IMR-90 (cell line): ENCODE results near the gene AMBP. TPM values are rescaled to one million over a fixed set of nuclear protein-coding genes. Genes with fewer than 3 reads are reported as not detected.

Source experiments
- ATAC-seq: fragments of 200-7000 bp; cut with Tn5 transposase; 2 replicates; pipeline ENCODE4 v1.9.1; 2020; ENCODE audit warnings: low read depth, mild to moderate bottlenecking, moderate library complexity
- BruUV-seq: library from RNA; stranded (reverse); fragments of 400-500 nt; replicated peaks from 2 replicates; lab custom pipeline; 2021; lab: Mats Ljungman, UMichigan
- CTCF ChIA-PET: fragments of 300-600 bp; formaldehyde crosslinking; extraction: SDS; loops from one replicate; lab custom pipeline; 2021; ENCODE audit warnings: antibody characterized with exemption; lab: Yijun Ruan, JAX
- POLR2A ChIA-PET: fragments of 300-600 bp; sonication (Branson Sonifier 250); formaldehyde crosslinking; loops from one replicate; lab custom pipeline; 2022; ENCODE audit warnings: antibody characterized with exemption; ENCODE audit not compliant: unreplicated experiment; lab: Charles Lee
- DNase-seq: peaks from one replicate; pipeline ENCODE4 v3.0.0; 2013
- H2AFZ ChIP-seq: replicated peaks from 2 replicates; pipeline ENCODE3; 2013; ENCODE audit warnings: low read length, mild to moderate bottlenecking; ENCODE audit not compliant: poor library complexity
- H2AK5ac ChIP-seq: 2 replicates; pipeline ENCODE4 v1.6.1; 2013; ENCODE audit warnings: low read depth, low read length, inconsistent platforms
- H2AK9ac ChIP-seq: replicated peaks from 2 replicates; pipeline ENCODE3; 2013; ENCODE audit warnings: mild to moderate bottlenecking, low read depth, low read length, moderate library complexity; ENCODE audit not compliant: poor library complexity
- H2BK120ac ChIP-seq: 2 replicates; pipeline ENCODE4 v1.6.1; 2013; ENCODE audit warnings: low read depth, low read length, inconsistent platforms
- H2BK15ac ChIP-seq: 3 replicates; pipeline ENCODE4 v1.6.1; 2013; ENCODE audit warnings: low read depth, low read length, inconsistent platforms
- H2BK20ac ChIP-seq: 2 replicates; pipeline ENCODE4 v1.6.1; 2013; ENCODE audit warnings: low read depth, mild to moderate bottlenecking, inconsistent platforms, low read length, moderate library complexity
- H2BK5ac ChIP-seq: 2 replicates; pipeline ENCODE4 v1.6.1; 2013; ENCODE audit warnings: mild to moderate bottlenecking, low read depth, low read length, inconsistent platforms; ENCODE audit not compliant: poor library complexity, severe bottlenecking
- H3K14ac ChIP-seq: replicated peaks from 2 replicates; pipeline ENCODE4 v1.6.1; 2013; ENCODE audit warnings: low read depth, low read length, inconsistent platforms
- H3K18ac ChIP-seq: 2 replicates; pipeline ENCODE4 v1.6.1; 2013; ENCODE audit warnings: low read depth, low read length, control low read depth
- H3K23ac ChIP-seq: 2 replicates; pipeline ENCODE4 v1.6.1; 2013; ENCODE audit warnings: low read depth, low read length, inconsistent platforms
- H3K27ac ChIP-seq: 2 replicates; pipeline ENCODE4 v1.5.1; 2013; ENCODE audit warnings: mild to moderate bottlenecking, control low read depth, low read length; ENCODE audit not compliant: insufficient read depth
- H3K27me3 ChIP-seq: 2 replicates; pipeline ENCODE4 v1.6.1; 2013; ENCODE audit warnings: low read length; ENCODE audit not compliant: control insufficient read depth, insufficient read depth
- H3K36me3 ChIP-seq: 2 replicates; pipeline ENCODE4 v1.6.1; 2013; ENCODE audit warnings: low read length, mixed read lengths; ENCODE audit not compliant: control insufficient read depth, insufficient read depth
- H3K4ac ChIP-seq: 2 replicates; pipeline ENCODE4 v1.6.1; 2013; ENCODE audit warnings: low read depth, low read length, inconsistent platforms
- H3K4me1 ChIP-seq: 2 replicates; pipeline ENCODE4 v1.6.1; 2013; ENCODE audit warnings: low read length, mixed read lengths; ENCODE audit not compliant: control insufficient read depth, insufficient read depth
- H3K4me2 ChIP-seq: 2 replicates; pipeline ENCODE4 v1.6.1; 2013; ENCODE audit warnings: low read depth, mild to moderate bottlenecking, control low read depth, low read length, moderate library complexity
- H3K4me3 ChIP-seq: 2 replicates; pipeline ENCODE4 v1.5.1; 2013; ENCODE audit warnings: low read depth, mild to moderate bottlenecking, control low read depth, low read length, moderate library complexity; ENCODE audit not compliant: insufficient read depth
- H3K56ac ChIP-seq: 2 replicates; pipeline ENCODE4 v1.6.1; 2013; ENCODE audit warnings: low read length, inconsistent platforms; ENCODE audit not compliant: insufficient read depth; ENCODE audit errors: extremely low read depth
- H3K79me1 ChIP-seq, 2 experiments: 2 replicates each; pipeline ENCODE4 v1.6.1; 2013; ENCODE audit warnings: low read length in 2 of 2, inconsistent platforms in 1 of 2, low read depth in 1 of 2
- H3K9ac ChIP-seq: 2 replicates; pipeline ENCODE4 v1.6.1; 2013; ENCODE audit warnings: low read depth, low read length, control low read depth
- H3K9me1 ChIP-seq: 2 replicates; pipeline ENCODE4 v1.6.1; 2013; ENCODE audit warnings: low read length, inconsistent platforms; ENCODE audit not compliant: insufficient read depth
- H3K9me3 ChIP-seq: 2 replicates; pipeline ENCODE4 v1.6.1; 2013; ENCODE audit warnings: low read length; ENCODE audit not compliant: control insufficient read depth, insufficient read depth
- H4K20me1 ChIP-seq: 2 replicates; pipeline ENCODE4 v1.6.1; 2013; ENCODE audit warnings: low read length, inconsistent platforms; ENCODE audit not compliant: insufficient read depth
- H4K5ac ChIP-seq: 2 replicates; pipeline ENCODE4 v1.6.1; 2013; ENCODE audit warnings: mild to moderate bottlenecking, low read depth, low read length, control low read depth
- H4K8ac ChIP-seq, 2 experiments: 2 replicates each; pipeline ENCODE4 v1.6.1; 2013; ENCODE audit warnings: low read depth in 2 of 2, low read length in 2 of 2, control low read depth in 1 of 2, inconsistent platforms in 1 of 2
- H4K91ac ChIP-seq: 2 replicates; pipeline ENCODE4 v1.6.1; 2013; ENCODE audit warnings: low read depth, low read length, inconsistent platforms; ENCODE audit not compliant: insufficient read depth
- BHLHE40 ChIP-seq: fragments of 150-350 bp; IDR thresholded peaks from 2 replicates; pipeline ENCODE4 v1.6.1; 2016; ENCODE audit warnings: mild to moderate bottlenecking, low read depth, low read length
- CEBPB ChIP-seq: IDR thresholded peaks from 2 replicates; pipeline ENCODE4 v1.6.1; 2012; ENCODE audit warnings: low read depth, low read length, improper control_type of control experiment
- CHD1 ChIP-seq: IDR thresholded peaks from 2 replicates; pipeline ENCODE4 v1.6.1; 2012; ENCODE audit warnings: low read depth, low read length, improper control_type of control experiment
- MXI1 ChIP-seq: IDR thresholded peaks from 2 replicates; pipeline ENCODE4 v1.6.1; 2012; ENCODE audit warnings: low read depth, mild to moderate bottlenecking, low read length, moderate library complexity, borderline replicate concordance
- NFE2L2 ChIP-seq: fragments of 150-350 bp; IDR thresholded peaks from 2 replicates; pipeline ENCODE4 v1.6.1; 2016; ENCODE audit warnings: low read depth, mild to moderate bottlenecking, low read length
- POLR2A ChIP-seq: IDR thresholded peaks from 2 replicates; pipeline ENCODE4 v1.6.1; 2012; ENCODE audit warnings: mild to moderate bottlenecking, low read depth, low read length
- RAD21 ChIP-seq: IDR thresholded peaks from 2 replicates; pipeline ENCODE4 v1.6.1; 2012; ENCODE audit warnings: low read length, improper control_type of control experiment
- RCOR1 ChIP-seq: IDR thresholded peaks from 2 replicates; pipeline ENCODE4 v1.6.1; 2012; ENCODE audit warnings: mild to moderate bottlenecking, low read length, improper control_type of control experiment; ENCODE audit not compliant: insufficient replicate concordance
- WGBS, 2 experiments: methylation state at CpG; one replicate each; pipeline versions ENCODE4 v1.1.5 to v1.1.7; 2013; ENCODE audit warnings: missing lambda C conversion rate in 2 of 2; ENCODE audit not compliant: insufficient read length in 1 of 2; ENCODE audit errors: extremely low coverage in 2 of 2; 5-methylcytosine and 5-hydroxymethylcytosine counted together
- dilution Hi-C: fragments of 300-500 bp; cut with HindIII; formaldehyde crosslinking; loops from one replicate; pipeline ENCODE4 v1.14.3; 2018; ENCODE audit warnings: low sequenced_read_pairs; ENCODE audit not compliant: unreplicated experiment
- in situ Hi-C: fragments of 300-500 bp; cut with MboI; formaldehyde crosslinking; loops from 3 replicates; pipeline ENCODE4 v1.14.3; 2019; ENCODE audit warnings: low sequenced_read_pairs, inconsistent platforms, mixed read lengths
- intact Hi-C: fragments of 100-400 bp; cut with micrococcal nuclease; formaldehyde crosslinking; loops from 2 replicates; pipeline ENCODE4 v1.10.0; 2022
- polyA plus RNA-seq, 3 experiments: library from polyadenylated mRNA; depleted of rRNA; stranded (reverse); fragments of >200 nt; gene quantifications; 2 replicates each; pipeline ENCODE4 v1.2.3, GENCODE V29; 2012; ENCODE audit warnings: low replicate concordance in 1 of 3
- total RNA-seq: library from RNA; depleted of rRNA; stranded (reverse); fragments of >200 nt; gene quantifications from 2 replicates; pipeline ENCODE4 v1.2.3, GENCODE V29; 2012
- TF ChIP-seq, protein P1 (sequence below): conservative IDR thresholded peaks from 2 replicates; pipeline ENCODE4 v1.5.1; 2012; ENCODE audit warnings: mild to moderate bottlenecking, low read depth, low read length, improper control_type of control experiment
- TF ChIP-seq, protein P2 (sequence below): fragments of 150-350 bp; IDR thresholded peaks from 2 replicates; pipeline ENCODE4 v1.6.1; 2017; ENCODE audit warnings: mild to moderate bottlenecking, antibody characterized with exemption, low read length, low read depth
- TF ChIP-seq, protein P3 (sequence below): fragments of 150-350 bp; IDR thresholded peaks from 2 replicates; pipeline ENCODE4 v1.6.1; 2016; ENCODE audit warnings: low read depth, mild to moderate bottlenecking, low read length, moderate library complexity, borderline replicate concordance

Gene AMBP
- total and polyA plus RNA-seq, 2 of the 4 experiments (the other 2 are of a cell fraction): not detected

DNA sequence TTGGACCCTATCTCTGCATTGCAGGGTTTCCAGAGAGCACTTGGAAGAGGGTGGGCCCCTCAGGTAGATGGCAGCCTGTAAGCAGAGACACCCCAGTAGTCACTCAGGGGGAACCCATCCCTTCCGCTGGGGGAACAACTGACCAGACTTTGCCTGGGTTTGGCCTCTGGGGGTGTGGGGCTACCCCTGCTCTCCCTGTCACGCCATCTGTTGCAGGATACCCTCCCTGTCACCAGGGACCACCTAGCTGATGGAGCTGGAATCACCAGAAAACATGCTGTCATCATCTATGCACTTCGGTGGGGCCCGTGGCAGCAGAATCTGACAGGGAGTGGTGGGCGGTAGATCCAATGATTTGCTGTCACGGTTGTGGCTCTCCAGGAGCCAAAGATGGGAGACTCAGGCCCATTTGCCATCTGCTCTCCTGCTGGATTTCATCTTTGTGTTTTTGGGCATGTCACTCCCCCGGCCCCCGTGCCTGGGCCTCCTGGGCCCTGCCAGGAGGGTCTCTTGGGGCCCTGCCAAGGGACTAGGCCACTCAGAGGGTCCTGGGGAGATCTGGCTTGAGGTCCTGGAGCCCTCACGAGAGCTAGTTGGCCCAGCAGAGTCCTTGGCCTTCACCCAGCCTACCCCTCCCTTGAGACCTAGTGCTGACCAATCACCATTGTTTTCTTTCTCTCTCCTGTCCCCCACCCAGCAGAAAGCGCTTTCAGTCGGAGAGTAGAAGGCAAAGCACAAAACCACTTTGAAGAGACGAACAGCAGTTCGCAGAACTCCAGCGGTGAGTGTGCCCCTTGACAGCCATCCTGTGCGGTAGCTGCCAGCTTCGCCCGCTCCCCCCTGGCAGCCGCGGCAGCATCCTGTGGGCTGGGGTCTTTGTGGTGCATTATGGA is 45.9 kb downstream of the AMBP start (continued):
- no peak for TF ChIP-seq MXI1

DNA sequence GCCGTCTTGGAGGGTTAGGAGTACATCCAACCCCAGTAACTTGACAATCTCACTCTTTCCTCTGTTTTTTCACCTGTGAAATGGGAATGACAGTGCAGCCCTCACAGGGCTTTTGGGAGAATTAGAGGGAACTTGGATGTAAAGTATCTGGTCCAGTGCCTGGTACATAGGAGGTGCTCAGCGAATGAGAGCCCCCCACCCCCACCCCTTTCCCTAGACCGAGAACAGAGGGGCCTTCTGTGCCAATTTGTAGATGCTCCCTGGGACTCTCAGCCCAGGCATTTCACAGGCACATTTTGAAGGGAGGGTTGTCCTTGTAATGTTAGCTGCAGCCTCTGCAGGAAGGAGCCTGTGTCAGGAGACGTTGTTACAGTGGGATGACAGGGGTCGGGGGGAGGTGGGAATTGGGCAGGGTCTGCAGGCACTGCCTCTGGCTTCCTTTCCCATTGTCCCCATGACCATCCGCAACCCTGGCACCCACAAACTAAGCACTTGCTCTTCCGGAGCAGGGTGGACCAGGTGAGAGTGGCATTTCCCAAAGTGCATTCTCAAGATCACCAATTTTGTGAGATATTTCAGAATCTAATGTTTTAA is 47.0 kb downstream of the AMBP start:
- Histone ChIP-seq H4K8ac (no peak overlapping the region), H2BK5ac (no peak overlapping the region), H3K56ac (no peak overlapping the region), H3K23ac (no peak overlapping the region), H3K4ac (no peak overlapping the region), H3K27ac (no peak overlapping the region), H4K5ac (no peak overlapping the region), H3K4me2 (no peak overlapping the region), H2AK5ac (no peak overlapping the region), H3K9me1 (0 out of 2 replicates have a peak, but pooled peaks cover 2% of the 10 kb centered on the region), H3K14ac (no peak overlapping the region), H3K36me3 (peaks cover 56% of the 10 kb centered on the region), H2BK20ac (no peak overlapping the region), H3K4me3 (no peak overlapping the region), H2BK120ac (no peak overlapping the region), H3K79me1 (no peaks in the 10 kb centered on the region; a peak in 1 of 4 replicates), H3K9ac (no peak overlapping the region), H2AK9ac (no peak overlapping the region), H3K27me3 (no peaks in the 10 kb centered on the region), H3K9me3 (no peaks in the 10 kb centered on the region), H4K20me1 (no peaks in the 10 kb centered on the region; the same call in 1 of the 2 replicates), H3K4me1 (no peaks in the 10 kb centered on the region), H3K18ac (no peak overlapping the region), H4K91ac (no peak overlapping the region), H2AFZ (no peak overlapping the region), H2BK15ac (no peak overlapping the region)
- ChIA-PET CTCF (no interaction called here), POLR2A (no interaction called here)
- in situ Hi-C loops (no loop called here), intact Hi-C loops (loop anchor here (5.0 kb wide), 1 partner anchor 349 kb away; no protein-coding TSS in a partner anchor), dilution Hi-C loops (no loop called here)
- WGBS, 2 experiments: no CpG with 5 or more reads among the region's 7 CpGs
- DNase-seq (no peak), ATAC-seq (no peak)
- no TSS peak for BruUV-seq
- TF ChIP-seq POLR2A (no peak), RCOR1 (no peak), NFE2L2 (no peak), CEBPB (no peak), RAD21 (no peak), MXI1 (no peak), CHD1 (no peak), BHLHE40 (no peak)
- TF ChIP-seq, protein P1, sequence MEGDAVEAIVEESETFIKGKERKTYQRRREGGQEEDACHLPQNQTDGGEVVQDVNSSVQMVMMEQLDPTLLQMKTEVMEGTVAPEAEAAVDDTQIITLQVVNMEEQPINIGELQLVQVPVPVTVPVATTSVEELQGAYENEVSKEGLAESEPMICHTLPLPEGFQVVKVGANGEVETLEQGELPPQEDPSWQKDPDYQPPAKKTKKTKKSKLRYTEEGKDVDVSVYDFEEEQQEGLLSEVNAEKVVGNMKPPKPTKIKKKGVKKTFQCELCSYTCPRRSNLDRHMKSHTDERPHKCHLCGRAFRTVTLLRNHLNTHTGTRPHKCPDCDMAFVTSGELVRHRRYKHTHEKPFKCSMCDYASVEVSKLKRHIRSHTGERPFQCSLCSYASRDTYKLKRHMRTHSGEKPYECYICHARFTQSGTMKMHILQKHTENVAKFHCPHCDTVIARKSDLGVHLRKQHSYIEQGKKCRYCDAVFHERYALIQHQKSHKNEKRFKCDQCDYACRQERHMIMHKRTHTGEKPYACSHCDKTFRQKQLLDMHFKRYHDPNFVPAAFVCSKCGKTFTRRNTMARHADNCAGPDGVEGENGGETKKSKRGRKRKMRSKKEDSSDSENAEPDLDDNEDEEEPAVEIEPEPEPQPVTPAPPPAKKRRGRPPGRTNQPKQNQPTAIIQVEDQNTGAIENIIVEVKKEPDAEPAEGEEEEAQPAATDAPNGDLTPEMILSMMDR: no peak
- TF ChIP-seq, protein P2, sequence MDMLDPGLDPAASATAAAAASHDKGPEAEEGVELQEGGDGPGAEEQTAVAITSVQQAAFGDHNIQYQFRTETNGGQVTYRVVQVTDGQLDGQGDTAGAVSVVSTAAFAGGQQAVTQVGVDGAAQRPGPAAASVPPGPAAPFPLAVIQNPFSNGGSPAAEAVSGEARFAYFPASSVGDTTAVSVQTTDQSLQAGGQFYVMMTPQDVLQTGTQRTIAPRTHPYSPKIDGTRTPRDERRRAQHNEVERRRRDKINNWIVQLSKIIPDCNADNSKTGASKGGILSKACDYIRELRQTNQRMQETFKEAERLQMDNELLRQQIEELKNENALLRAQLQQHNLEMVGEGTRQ: no peak
- TF ChIP-seq, protein P3, sequence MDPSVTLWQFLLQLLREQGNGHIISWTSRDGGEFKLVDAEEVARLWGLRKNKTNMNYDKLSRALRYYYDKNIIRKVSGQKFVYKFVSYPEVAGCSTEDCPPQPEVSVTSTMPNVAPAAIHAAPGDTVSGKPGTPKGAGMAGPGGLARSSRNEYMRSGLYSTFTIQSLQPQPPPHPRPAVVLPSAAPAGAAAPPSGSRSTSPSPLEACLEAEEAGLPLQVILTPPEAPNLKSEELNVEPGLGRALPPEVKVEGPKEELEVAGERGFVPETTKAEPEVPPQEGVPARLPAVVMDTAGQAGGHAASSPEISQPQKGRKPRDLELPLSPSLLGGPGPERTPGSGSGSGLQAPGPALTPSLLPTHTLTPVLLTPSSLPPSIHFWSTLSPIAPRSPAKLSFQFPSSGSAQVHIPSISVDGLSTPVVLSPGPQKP: no peak
